Fibroblast of lung (primary cell): ENCODE results near the gene RSF1. TPM values are rescaled to one million over a fixed set of nuclear protein-coding genes. Genes with fewer than 3 reads are reported as not detected.

ENCODE experiments used
- DNase-seq, 2 donors: peaks; one replicate each; pipeline versions ENCODE4 v3.0.0 to v3.0.0-alpha.2; 2010; ENCODE audit warnings: low read depth in 2 of 2
- H2AFZ ChIP-seq: 2 replicates; pipeline ENCODE4 v1.5.1; 2012; ENCODE audit warnings: low read length, control low read depth, inconsistent platforms
- H3K27ac ChIP-seq: 2 replicates; pipeline ENCODE4 v1.5.1; 2011; ENCODE audit warnings: low read length, control low read depth; ENCODE audit not compliant: insufficient read depth
- H3K27me3 ChIP-seq: 2 replicates; pipeline ENCODE4 v1.5.1; 2011; ENCODE audit warnings: mild to moderate bottlenecking, low read length; ENCODE audit not compliant: control insufficient read depth, insufficient read depth
- H3K36me3 ChIP-seq: 2 replicates; pipeline ENCODE4 v1.5.1; 2011; ENCODE audit warnings: low read length; ENCODE audit not compliant: control insufficient read depth, insufficient read depth
- H3K4me1 ChIP-seq: 2 replicates; pipeline ENCODE4 v1.5.1; 2011; ENCODE audit warnings: low read length; ENCODE audit not compliant: control insufficient read depth, insufficient read depth; ENCODE audit errors: extremely low read depth
- H3K4me2 ChIP-seq: 2 replicates; pipeline ENCODE4 v1.5.1; 2011; ENCODE audit warnings: low read length, control low read depth; ENCODE audit not compliant: insufficient read depth; ENCODE audit errors: extremely low read depth
- H3K4me3 ChIP-seq, 4 experiments: fragments of 200-600 bp in 1 of 4; sonication (generic) in 1 of 4; replicated peaks in 1 of 4; 2 replicates each; pipeline ENCODE4 v1.5.1; 2011 to 2016; ENCODE audit warnings: low read length in 4 of 4, low read depth in 3 of 4, mild to moderate bottlenecking in 3 of 4, control low read depth in 2 of 4, inconsistent platforms in 1 of 4, mixed read lengths in 1 of 4; ENCODE audit not compliant: insufficient read depth in 1 of 4; ENCODE audit errors: control extremely low read depth in 1 of 4
- H3K79me2 ChIP-seq: 2 replicates; pipeline ENCODE4 v1.5.1; 2012; ENCODE audit warnings: mild to moderate bottlenecking, low read length, inconsistent platforms; ENCODE audit not compliant: control insufficient read depth, insufficient read depth
- H3K9ac ChIP-seq: 2 replicates; pipeline ENCODE4 v1.5.1; 2011; ENCODE audit warnings: mild to moderate bottlenecking, low read length, control low read depth; ENCODE audit not compliant: insufficient read depth
- H3K9me3 ChIP-seq: 2 replicates; pipeline ENCODE4 v1.5.1; 2012; ENCODE audit warnings: low read depth, low read length; ENCODE audit not compliant: control insufficient read depth, insufficient read depth
- H4K20me1 ChIP-seq: 2 replicates; pipeline ENCODE4 v1.5.1; 2011; ENCODE audit warnings: low read length; ENCODE audit not compliant: control insufficient read depth, insufficient read depth; ENCODE audit errors: extremely low read depth
- CTCF ChIP-seq, 2 donors: IDR thresholded peaks in 1 of 2; conservative IDR thresholded peaks in 1 of 2; 1 replicate in 1 of 2; 2 replicates in 1 of 2; pipeline ENCODE4 v1.5.1; 2011 to 2012; ENCODE audit warnings: low read length in 2 of 2, control low read depth in 1 of 2, inconsistent platforms in 1 of 2, low read depth in 1 of 2, mild to moderate bottlenecking in 1 of 2
- EZH2 ChIP-seq: IDR thresholded peaks from 2 replicates; pipeline ENCODE4 v1.5.1; 2012; ENCODE audit warnings: low read length, control low read depth, mild to moderate bottlenecking; ENCODE audit errors: missing control alignments
- polyA plus RNA-seq, 2 donors: library from polyadenylated mRNA; depleted of rRNA in 1 of 2; stranded (reverse) in 1 of 2; unstranded in 1 of 2; fragments of >200 nt; gene quantifications; 2 replicates each; pipeline ENCODE4 v1.2.1, GENCODE V29; 2011 to 2012; ENCODE audit warnings: missing spikeins in 1 of 2
- total RNA-seq: library from RNA; depleted of rRNA; stranded (reverse); fragments of >200 nt; gene quantifications from 2 replicates; pipeline ENCODE4 v1.2.1, GENCODE V29; 2014

The RSF1 gene
- total and polyA plus RNA-seq, 2 donors (not counting 1 experiment from before 2014, with no cell fraction given), result 27.5 to 38.1 TPM

GRCh38 chr11:77698896-77699295 is 121.6 kb downstream of the RSF1 start:
- Histone ChIP-seq H3K9me3 (no peaks in the 10 kb centered on the region), H3K79me2 (no peaks in the 10 kb centered on the region), H3K4me2 (no peak overlapping the region), H3K4me1 (no peaks in the 10 kb centered on the region), H2AFZ (no peak overlapping the region), H3K36me3 (peaks cover 2% of the 10 kb centered on the region), H3K27me3 (no peaks in the 10 kb centered on the region), H4K20me1 (no peaks in the 10 kb centered on the region), H3K4me3 (no peak overlapping the region), H3K9ac (no peak overlapping the region), H3K27ac (no peak overlapping the region)
- no peak for DNase-seq
- TF ChIP-seq EZH2 (no peak), CTCF (conservative IDR thresholded peaks at IDR 0.05 in 1 of 2, IDR thresholded peaks at IDR 0.05 in 1 of 2; ENCODE audit: low read depth in 1 of 2, low read length in 2 of 2) (no peak)

- H3K27ac ChIP-seq, result no peak overlapping the region
- peaks cover 2% of the 10 kb centered on the region for H3K36me3 ChIP-seq
- H3K27me3 ChIP-seq, result no peaks in the 10 kb centered on the region
- no peak for DNase-seq
- H3K9ac ChIP-seq, result no peak overlapping the region
- no peak overlapping the region for H2AFZ ChIP-seq
- H3K4me2 ChIP-seq, result no peak overlapping the region
- no peaks in the 10 kb centered on the region for H4K20me1 ChIP-seq
- H3K9me3 ChIP-seq, result no peaks in the 10 kb centered on the region
- TF ChIP-seq CTCF (conservative IDR thresholded peaks at IDR 0.05 in 1 of 2, IDR thresholded peaks at IDR 0.05 in 1 of 2; ENCODE audit: low read depth in 1 of 2, low read length in 2 of 2) (no peak), EZH2 (no peak)
- H3K79me2 ChIP-seq, result no peaks in the 10 kb centered on the region
- no peak overlapping the region for H3K4me3 ChIP-seq
- H3K4me1 ChIP-seq, result no peaks in the 10 kb centered on the region
Measured at GRCh38 chr11:77697865-77698264, 122.7 kb downstream of the RSF1 start.

- Histone ChIP-seq H3K4me1 (no peaks in the 10 kb centered on the region), H3K27me3 (no peaks in the 10 kb centered on the region), H3K27ac (no peak overlapping the region), H3K4me2 (no peak overlapping the region), H3K9ac (no peak overlapping the region), H3K4me3 (no peak overlapping the region), H3K9me3 (no peaks in the 10 kb centered on the region), H3K79me2 (no peaks in the 10 kb centered on the region), H2AFZ (no peak overlapping the region), H4K20me1 (no peaks in the 10 kb centered on the region), H3K36me3 (peaks cover 2% of the 10 kb centered on the region)
- DNase-seq, result no peak
- TF ChIP-seq EZH2 (no peak), CTCF (conservative IDR thresholded peaks at IDR 0.05 in 1 of 2, IDR thresholded peaks at IDR 0.05 in 1 of 2; ENCODE audit: low read depth in 1 of 2, low read length in 2 of 2) (no peak)
Measured at GRCh38 chr11:77695417-77695816, 125.1 kb downstream of the RSF1 start.
